Fibroblast of upper back skin (primary cell): ENCODE measurements around the gene LINGO3.
"Not testable (repeated sequence)": the region's sequence is repeated elsewhere in the genome, so short reads cannot be mapped to it uniquely, and the experiment has no call there.

Experiments
- DNase-seq: peaks from one replicate; pipeline ENCODE4 v3.0.0-alpha.2; 2013

LINGO3 gene

GRCh38 chr19:2302319-2303210 lies 5.4 kb downstream of the LINGO3 start:
- DNase-seq: peak; percentile 16

- no peak for DNase-seq
Observed at GRCh38 chr19:2300533-2300932, 7.4 kb downstream of the LINGO3 start.

- DNase-seq: no peak
Observed at GRCh38 chr19:2296141-2296540, 11.8 kb downstream of the LINGO3 start.

- peak; percentile 74 for DNase-seq
Observed at GRCh38 chr19:2294687-2295335, 13.1 kb downstream of the LINGO3 start.

GRCh38 chr19:2291185-2291751 lies 16.7 kb downstream of the LINGO3 start:
- no peak for DNase-seq

GRCh38 chr19:2290441-2291184 lies 17.3 kb downstream of the LINGO3 start:
- DNase-seq: no peak

- DNase-seq: no peak
Observed at GRCh38 chr19:2289714-2290435, 18.1 kb downstream of the LINGO3 start.

GRCh38 chr19:2288818-2289713 lies 18.9 kb downstream of the LINGO3 start:
- DNase-seq: no peak

GRCh38 chr19:2288338-2288817 lies 19.6 kb downstream of the LINGO3 start:
- DNase-seq: no peak

GRCh38 chr19:2287585-2288337 lies 20.2 kb downstream of the LINGO3 start:
- DNase-seq: no peak

GRCh38 chr19:2286402-2287140 lies 21.4 kb downstream of the LINGO3 start:
- DNase-seq: no peak

GRCh38 chr19:2283835-2284507 lies 24.0 kb downstream of the LINGO3 start:
- no peak for DNase-seq

GRCh38 chr19:2282862-2283237 lies 25.1 kb downstream of the LINGO3 start:
- DNase-seq: no peak

- DNase-seq: peak; percentile 47
Observed at GRCh38 chr19:2282062-2282861, 25.7 kb downstream of the LINGO3 start, which contains the start of gene PEAK3. Gene PEAK3, minus strand, starts transcription at chr19:2282175. Its CDS starts 1,244 bp downstream, at chr19:2280931.

- DNase-seq: not testable (repeated sequence)
Observed at GRCh38 chr19:2281265-2282061, 26.5 kb downstream of the LINGO3 start.

GRCh38 chr19:2280633-2281264 lies 27.2 kb downstream of the LINGO3 start:
- no peak for DNase-seq
